Activated T-helper 1 cell treated with Interleukin-2 at 50 U/mL for 16 hours (primary cell): ENCODE measurements around the gene ZDHHC1.
"Not testable (repeated sequence)": the region's sequence is repeated elsewhere in the genome, so short reads cannot be mapped to it uniquely, and the experiment has no call there.

ENCODE experiments used
- DNase-seq: peaks from one replicate; pipeline ENCODE4 v3.0.0-alpha.2; 2020; ENCODE audit warnings: low read depth

The ZDHHC1 gene

DNA sequence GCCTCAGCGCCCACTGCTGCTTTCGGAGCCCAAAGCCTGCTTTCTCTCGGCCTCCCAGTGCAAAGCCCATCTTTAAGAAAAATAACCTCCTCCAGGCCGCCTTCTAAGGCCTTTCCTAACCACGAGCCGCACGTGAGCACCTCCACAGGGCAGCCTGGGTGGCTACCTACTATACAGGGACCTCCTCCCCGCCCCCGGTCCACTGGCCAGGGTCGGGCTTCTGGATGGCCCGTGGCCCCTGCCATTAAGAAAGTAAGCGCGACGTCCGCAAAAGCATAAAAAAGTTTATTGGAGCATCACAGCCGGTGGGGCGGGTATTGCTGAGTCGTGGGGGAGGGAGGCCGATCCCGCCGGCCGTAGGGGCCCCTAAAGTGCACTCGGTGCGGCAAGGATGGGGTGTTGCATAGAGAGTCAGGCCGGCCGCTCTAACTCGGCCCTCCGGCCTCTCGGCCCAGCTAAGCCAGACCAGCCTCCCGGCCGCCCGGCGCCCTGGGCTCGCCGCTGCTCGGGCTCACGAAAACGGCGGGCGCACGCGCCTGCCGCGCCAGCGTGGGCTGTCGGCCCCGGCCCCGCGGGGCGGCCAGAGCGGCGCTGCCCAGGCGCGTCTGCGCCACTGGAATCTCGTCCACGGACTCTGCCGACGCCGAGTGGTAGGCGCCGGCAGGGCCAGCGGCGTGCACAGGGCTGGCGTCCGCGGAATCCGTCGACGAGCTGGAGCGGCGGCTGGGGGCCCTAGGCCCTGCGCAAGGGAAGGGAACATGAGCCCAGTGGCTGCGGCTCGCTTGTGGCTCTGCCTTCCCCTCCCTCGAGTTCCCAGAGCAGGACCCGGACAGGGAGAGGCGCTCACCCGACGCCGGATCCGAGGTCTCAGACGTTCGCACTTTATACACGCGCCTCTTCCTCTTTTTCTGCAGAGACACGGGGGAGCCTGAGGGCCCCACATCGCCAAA is 21.8 kb downstream of the ZDHHC1 start:
- DNase-seq = no peak

DNA sequence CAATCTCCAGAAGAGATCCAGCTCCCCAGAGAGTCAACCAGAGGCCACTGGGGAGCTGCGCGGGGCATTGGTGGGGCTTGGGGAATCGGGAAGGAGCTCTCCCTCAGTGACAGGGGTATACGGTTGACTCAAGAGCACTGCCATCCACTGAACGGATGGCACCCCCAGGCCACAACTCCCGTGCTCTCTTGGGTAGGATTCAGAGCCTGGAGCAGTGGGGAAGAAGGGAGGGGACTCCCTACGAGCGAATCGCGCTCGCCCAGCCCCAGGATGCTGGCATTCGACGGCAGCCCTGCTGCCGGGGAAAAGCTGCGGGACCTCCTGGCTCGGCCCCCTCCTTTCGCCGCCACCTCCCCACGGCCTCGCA is 22.5 kb downstream of the ZDHHC1 start:
- no peak for DNase-seq

DNA sequence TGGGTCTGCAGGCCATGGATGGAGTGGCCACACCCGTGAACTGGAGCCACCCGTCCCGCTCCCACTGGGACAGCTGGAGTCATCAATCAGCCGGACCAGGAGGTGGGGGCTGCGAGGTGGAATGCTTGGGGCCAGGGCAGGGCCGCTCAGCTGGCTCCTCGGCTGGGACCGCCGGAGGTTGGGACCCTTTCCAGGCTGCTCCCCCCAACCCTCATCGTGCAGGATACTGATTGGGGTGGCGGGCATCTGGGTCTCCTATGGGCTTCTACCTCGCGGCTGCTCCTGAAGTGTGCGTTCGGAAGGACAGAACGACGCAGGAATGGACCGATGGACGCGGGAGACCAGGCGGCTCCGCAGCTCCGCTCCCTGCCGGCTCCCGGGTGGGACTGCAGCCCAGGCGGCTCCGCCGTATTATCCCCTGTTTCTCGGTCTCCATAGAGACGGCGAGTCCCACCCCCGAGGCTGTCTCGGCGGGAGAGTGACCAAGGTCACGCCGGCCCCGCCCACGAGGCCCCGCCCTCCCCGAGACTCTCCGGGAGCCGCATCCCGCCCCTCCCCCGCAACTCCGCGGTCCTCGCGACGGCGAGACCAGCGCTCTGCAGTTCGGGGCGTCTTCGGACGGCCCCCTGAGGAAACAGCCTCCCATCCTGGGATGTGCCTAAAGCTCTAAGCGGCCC is 23.0 kb downstream of the ZDHHC1 start, which contains the start of gene TPPP3:
Gene TPPP3, minus strand, starts transcription at position 388 of the 677 bp plus-strand sequence. CDS start 2,387 bp downstream, outside the sequence.
- peak; percentile 12 for DNase-seq

DNA sequence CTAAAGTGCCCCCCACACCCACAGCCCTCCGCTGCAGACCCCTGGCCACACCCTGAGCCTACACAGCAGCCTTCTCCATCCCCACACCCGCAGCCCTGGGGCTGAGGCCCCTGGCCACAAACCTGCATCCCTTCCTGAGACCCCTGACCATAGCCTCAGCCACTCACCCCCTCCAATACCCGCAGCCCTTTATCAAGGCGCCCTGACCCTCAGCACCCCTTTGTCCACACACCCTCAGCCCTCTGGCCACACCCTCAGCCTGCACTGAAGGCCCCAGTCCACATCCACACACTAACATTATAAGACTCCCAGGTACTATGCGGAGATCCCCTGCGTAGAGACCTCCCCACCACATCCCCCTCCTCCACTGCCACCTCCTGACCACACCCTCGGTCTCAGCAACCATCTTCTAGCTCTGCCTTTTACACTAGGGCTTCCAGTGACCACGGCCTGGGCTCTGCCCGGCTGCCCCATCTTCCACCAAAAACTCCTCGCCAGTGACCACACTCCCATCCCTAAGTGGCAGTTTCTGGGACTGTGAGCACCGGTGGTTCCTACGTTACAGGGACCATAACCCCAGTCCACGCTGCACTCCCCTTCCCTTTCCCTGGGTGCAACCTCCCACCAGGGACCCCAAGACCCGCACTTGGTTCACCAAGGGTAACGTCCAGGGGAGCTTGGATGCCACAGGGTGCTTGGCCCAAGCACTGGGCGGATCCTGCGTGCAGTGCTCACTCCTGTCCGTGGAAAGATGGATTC is 23.8 kb downstream of the ZDHHC1 start:
- no peak for DNase-seq

DNA sequence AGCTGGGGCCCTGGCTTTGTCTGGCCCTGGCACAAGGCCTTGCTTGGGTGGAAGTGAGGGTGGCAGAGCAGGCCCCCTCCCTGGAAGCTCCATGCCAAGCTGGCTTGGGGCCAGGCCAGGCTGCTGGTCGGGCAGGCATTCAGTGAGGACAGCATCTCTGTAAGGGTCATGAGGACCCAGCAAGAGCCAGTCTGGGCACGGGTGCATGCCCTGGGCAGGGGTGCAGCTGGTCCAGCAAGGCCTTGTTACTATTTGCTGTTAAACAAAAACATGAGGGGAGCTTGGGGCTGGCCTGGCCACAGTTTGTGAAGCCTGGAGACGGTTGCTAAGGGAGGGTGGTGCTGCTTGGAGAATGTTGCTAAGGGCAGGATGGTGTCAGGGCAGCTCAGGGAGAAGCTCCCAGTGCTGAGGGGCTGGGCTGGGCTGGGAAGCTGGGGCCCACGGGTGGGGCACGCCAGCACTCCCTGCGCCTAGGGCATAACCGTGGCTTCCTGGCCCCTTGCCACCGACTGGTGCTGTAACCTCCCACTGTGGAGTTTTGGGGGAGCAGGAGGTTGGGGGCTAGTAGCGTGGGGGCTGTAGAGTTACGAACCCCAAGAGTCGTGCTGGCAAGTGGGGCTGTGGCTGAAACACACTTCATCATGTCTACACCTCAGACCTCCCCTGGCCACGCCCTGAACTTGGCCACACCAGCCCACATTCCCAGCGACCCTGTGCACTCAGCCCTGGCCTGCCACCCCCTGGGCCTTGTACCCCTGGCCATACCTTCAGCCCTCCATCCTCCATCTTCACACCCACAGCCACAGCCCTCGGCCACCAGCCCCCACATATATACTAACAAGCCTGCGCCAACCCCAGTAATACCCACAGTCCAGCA is 24.6 kb downstream of the ZDHHC1 start:
- DNase-seq = no peak

DNA sequence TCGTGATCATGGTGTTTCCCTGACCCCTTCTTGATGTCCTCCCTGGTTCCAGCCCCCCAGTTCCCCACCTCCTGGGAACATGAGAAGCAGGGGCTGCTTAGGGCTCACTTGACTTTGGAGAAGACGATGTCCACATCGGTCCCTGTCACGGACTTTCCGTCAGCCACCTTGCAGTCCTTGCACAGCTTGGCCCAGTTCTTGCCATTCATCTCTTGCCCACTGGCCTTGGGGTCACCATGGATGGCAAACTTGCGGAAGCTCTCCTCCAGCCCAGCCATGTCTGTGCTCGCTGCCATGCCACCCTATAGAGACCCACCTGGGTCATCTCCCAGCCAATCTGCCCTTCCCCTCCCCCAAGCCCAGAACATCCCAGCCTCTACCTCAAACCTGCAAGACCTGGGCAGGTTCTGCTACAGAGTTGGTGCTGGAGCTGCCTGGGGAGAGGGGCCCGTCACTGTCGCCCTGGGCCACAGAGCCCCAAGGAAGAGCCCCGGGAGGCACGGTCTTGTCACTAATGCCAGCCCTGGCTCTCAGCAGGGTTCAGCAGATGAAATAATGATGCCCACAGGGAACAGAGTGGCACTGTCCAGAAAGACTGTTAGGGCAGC is 25.4 kb downstream of the ZDHHC1 start:
- DNase-seq = no peak

DNA sequence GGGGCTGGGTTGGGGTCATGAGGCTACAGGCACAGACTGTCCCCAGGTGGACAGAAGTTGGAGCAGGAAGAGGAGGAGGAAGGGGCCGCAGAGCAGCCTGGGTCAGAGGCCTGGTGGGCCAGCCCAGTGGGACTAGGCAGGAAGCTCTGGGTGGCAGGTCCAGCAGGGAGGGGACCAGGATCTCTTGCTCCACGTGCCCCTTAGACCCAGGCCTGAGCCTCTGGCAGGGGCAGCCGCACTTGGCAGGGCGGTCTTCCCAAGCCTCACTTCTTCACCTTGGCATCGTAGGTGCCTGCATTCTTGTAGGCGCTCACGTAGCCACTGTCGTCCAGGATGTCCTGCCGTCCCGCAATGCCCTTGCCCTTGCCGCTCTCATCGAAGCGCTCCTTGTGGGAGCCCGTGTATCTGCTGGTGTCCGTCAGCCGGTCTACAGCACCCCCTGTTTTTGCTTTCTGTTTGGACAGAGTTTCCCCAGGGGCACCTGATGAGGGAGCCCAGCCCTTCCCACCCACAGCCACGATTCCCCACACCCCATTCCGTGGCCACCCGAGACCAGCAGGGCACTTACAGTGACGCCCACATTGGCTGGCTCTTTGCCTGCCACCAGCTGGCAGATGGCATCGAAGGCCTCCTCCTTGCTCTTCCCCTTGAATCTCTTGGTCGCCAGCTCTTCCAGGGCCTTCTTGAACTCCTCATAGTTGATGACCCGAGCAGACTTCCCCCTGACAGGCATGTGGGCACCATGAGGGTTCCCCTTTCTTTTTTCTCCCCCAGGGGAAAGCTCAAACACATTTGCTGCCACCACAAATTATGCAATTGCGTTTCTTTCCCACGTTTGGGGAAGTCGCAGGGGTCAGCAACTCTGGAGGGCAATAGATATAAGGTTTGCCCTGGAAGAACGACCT is 26.1 kb downstream of the ZDHHC1 start:
- no peak for DNase-seq

DNA sequence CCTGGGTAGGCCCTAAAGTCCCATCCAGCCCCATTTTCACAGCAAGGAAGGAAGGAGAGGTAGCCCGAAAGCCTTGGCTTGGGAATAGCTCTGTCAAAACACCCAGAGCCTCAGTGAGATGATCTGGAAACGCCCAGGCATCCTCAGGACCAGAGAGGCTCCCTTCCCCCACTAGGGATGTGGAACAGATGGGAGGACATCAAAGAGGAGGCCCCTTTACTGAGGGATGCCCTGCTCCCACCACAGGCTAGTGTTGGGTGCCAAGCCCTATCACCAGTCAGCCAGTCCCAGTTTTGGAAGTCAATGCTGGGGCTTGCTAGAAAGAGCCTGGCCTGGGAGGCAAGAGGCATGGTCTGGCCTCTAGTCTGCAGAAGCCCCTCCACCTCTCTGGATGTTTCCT is 27.7 kb downstream of the ZDHHC1 start:
- DNase-seq = no peak

DNA sequence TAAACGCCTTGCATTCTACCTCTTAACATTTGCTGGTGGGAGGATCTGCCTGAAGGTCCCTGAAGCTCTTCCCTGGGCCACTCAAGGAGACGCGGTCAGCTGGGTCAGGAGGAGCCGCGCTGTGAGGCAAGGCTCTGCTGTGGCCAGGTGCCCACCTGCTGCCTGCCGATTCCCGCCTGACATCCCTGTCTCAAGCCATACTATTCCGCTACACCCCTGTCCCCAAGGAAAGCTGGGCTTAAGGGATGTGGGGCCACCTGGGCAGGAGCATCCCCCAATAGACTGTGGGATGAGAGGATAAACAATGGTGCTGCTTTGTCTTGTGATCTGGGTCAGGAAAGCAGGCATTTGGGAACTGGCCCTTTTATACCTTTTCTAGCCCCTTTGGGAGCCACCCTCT is 28.1 kb downstream of the ZDHHC1 start:
- DNase-seq = no peak

DNA sequence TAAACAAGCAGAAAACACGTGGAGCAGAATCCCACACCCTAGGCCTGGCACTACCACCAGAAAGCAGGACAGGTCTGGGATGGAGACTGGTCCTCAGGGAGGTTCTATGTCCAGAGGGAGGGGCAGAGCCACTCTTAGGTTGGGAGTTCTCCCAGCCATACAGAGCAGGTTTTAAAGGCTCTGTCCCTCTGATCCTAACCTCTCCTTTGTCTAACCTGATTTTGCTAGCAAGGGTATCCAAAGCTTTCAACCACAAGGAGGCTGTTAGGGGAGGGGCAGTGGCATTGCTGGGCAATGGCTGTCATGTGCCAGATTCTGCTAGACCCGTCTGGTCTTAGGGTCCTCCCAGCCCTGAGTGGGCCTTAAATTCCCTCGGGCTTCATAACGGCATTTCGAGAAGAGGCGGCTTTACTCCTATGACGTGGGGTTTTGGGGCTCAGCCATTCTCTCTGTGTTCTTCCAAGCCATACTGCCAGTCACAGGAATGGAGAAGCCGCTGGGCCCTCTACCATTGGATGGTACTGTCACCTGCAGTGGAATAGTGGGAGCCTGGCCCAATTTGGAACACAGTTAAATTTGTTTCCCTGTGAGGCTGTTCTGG is 28.7 kb downstream of the ZDHHC1 start:
- DNase-seq = no peak

DNA sequence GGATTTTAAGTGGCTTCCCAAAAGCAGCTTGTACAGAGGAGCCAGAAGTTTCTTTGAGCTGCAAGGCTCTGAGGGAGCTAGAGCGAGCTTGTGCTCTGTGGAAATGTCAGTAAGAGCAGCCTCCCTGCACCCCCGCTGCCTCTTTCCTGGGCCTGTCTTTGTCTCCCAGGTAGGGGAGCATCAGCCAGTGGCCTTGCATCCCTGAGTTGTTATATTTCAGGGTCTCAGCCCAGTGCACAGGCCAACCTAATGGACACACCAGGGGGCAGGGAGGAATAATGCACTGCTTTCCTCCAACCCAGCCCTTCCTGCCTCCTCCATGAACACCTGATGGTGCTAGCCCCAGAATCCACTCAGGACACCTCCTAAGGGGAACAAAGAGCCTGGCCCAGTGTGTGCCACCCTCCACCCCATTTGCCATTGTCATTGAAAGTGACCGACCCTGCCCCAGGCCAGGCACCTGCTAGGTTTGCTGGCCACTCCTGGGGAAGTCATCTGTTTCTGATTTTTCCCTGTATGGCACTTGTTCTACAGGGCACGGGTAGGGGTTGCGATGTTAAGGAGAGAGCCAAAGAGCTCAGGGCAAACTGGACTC is 29.3 kb downstream of the ZDHHC1 start:
- no peak for DNase-seq

DNA sequence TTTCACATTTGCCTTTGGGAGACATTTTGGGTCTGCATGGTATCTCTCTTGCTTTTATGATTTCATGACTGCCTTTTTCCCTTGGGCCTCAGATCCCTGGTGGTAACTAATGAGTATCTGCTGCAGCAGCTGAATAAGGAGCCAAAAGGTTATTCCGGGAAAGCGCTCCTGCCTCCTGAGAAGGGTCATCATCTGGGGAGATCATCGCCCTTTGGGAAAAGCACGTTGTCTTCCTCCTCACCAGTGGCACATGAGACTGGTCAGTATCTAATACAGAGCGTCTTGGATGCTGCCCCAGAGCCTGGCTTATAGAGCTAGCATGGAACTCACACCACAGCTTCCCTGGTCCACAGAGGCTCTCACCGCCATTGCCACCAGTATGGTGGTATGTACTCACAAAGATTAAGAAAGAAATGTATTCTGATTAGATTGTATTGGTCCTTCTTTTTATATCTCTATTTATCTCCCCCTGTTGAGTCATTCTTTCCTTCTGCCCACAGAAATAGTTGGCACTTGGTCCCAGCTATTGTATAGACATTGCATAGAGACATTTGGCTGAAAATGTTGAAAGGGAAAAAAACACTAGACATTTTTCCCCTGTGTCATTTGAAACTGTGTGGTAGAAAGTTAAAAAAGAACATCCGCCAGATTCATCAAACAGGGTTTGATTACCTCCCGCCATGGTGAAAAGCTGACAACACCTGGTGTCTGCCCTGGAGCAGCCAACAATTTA is 31.3 kb downstream of the ZDHHC1 start:
- no peak for DNase-seq

DNA sequence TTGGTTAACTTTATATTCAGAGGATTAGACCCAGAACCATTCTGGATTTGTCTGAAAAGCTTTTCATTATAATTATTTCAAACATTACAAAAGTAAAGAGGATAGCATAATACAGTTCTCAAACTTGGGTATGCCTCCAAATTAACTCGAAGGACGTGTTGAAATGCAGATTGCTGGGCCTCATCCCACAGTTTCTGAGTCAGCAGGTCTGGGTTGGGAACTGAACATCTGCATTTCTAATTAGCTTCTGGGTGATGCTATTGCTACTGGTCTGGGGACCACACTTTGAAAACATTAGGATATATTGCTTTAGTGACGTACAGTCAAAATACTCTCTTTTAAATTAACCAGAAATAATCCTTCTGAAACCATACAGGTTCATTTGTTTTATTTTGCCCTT is 33.0 kb downstream of the ZDHHC1 start:
- no peak for DNase-seq

DNA sequence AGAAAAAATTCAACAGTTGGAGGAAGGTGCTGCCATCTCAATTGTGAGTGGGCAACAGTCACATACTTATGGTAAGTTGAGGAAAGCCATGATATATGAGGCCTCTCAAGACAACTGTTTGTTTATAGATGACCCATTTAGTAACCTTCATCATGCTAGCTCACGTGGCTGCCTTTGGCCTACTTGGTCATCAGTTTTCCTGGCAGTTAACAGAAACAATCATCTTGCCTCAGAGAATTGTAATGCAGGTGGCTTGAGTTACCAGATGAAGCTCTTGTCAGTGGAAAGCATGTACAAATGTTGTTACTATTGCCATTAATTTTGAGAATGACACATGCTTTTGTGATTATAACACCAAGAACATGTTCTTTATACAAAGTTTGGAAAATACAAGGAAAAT is 37.6 kb downstream of the ZDHHC1 start:
- DNase-seq = no peak

DNA sequence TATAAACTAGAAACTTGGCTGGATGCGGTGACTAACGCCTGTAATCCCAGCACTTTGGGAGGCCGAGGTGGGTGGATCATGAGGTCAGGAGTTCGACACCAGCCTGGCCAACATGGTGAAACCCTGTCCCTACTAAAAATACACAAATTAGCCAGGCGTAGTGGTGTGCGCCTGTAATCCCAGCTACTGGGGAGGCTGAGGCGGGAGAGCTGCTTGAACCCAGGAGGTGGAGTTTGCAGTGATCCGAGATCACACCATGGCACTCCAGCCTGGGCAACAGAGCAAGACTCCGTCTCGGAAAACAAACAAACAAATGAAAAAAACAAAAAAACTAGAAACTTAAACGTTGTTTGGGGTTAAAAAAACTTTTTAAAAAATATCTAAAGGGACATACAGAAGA is 40.3 kb downstream of the ZDHHC1 start:
- DNase-seq = not testable (repeated sequence)

DNA sequence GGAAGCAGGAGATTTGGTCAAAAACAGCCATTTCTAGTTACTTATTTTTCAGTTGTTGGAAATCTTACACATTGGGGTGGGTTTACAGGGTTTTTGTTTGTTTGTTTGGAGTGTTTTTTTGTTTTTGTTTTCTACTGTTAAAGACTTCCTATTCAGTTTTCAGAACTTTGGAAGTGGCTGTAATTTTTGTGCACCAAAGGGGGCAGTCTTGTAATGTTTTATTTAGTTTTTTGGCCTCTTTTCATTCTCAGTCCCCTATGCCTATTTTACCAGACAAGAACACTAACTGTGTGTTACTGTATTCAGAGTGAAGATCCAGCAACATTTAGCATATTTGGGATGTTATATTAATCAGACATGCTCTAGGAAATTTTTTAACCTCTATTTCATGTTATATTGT is 43.6 kb downstream of the ZDHHC1 start:
- no peak for DNase-seq

DNA sequence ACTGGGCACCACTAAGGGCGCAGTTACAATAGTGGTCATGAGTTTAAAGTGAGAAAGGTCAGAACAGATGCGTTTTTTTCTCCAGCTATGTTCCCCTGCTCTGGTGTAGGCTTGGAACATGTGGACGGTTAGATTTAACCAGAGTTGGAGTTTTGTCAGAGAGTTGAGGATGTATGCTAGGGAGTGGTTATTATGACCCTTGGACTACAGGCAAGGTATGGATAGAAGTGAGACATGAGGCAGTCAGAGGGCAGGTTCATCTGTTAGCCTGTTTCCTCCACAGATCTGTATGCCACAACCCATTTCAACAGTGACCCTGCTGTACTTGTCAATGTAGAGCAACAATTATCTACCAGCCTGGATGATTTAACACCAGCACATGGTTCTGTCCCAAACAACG is 45.6 kb downstream of the ZDHHC1 start:
- no peak for DNase-seq

DNA sequence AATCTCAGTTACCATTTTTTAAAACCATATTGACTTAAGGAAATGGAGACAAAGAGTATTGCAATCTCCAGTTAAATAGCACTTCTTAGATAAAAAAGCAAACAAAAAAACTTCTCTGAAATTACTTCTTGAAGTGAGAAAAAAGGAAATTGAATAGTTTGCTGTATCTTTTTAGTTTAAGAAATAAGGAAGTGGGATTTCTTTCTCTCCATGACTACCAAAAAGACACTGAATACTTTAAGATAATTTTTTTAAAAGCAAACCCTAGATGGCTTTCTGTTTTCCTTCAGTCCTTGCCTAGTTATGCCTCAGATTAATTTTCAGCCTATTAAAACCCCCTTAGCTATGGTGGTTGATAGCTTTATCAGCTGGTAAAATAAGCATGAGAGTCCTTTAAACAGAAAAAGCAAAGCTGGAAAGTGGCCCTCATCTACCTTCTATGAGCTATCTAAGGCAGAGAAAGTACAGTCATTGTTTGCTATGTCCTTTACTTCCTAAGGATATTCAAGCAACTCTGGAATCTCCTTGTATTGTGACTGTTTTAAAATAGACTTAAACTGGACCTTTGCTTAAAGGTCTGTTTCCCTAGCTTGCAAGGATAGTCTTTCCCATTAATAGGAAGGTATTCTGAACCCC is 51.6 kb downstream of the ZDHHC1 start:
- DNase-seq = no peak
